Measurements from ENCODE around the gene SAMD4B.

SAMD4B gene

GRCh38 chr19:39397360-39398296, 55.4 kb downstream of the SAMD4B start:
- DNase-seq (ENCODE audit: low spot score): peak; percentile 91

GRCh38 chr19:39398297-39398864, 56.2 kb downstream of the SAMD4B start:
- DNase-seq (ENCODE audit: low spot score): peak; percentile 82

- no peak for DNase-seq (ENCODE audit: low spot score)
Measured at GRCh38 chr19:39399668-39400050, 57.4 kb downstream of the SAMD4B start.

DNA sequence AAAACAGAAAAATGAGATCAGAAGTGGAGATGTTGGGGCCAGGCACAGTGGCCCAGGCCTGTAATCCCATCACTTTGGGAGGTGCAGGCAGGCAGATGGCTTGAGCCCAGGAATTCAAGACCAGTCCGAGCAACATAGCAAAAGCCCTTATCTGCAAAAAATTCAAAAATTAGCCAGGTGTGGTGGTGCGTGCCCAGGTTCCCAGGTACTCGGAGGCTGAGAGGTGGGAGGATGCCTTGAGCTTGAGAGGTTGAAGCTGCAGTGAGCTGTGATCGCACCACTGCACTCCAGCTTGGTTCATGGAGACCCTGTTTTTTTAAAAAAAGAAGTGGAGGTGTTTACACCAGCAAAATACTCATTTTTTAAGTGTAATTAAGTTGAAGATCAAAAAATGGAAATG, 57.8 kb downstream of the SAMD4B start:
- DNase-seq (ENCODE audit: low spot score): no peak

DNA sequence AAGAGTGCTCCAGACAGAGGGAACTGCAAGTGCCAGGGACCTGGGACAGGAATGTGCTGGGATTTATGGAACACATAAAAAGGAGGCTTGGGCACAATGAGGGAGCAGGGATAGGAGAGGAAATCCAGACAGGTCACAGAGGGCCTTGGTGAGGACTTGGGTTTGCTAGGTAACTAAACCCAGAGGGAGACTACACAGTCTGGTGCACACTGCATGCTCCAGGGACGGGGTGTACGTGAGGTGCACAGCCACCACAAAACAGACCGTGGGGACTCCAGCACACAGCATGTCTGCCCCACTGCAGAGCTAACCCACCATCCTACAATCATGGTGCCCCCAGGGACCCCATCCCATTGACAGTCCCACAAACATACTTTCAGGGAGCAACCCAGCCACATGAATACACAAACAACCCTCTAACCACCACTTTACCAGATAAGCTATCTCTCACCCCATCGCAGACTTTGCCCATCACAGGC, 58.9 kb downstream of the SAMD4B start:
- DNase-seq (ENCODE audit: low spot score): no peak

DNA sequence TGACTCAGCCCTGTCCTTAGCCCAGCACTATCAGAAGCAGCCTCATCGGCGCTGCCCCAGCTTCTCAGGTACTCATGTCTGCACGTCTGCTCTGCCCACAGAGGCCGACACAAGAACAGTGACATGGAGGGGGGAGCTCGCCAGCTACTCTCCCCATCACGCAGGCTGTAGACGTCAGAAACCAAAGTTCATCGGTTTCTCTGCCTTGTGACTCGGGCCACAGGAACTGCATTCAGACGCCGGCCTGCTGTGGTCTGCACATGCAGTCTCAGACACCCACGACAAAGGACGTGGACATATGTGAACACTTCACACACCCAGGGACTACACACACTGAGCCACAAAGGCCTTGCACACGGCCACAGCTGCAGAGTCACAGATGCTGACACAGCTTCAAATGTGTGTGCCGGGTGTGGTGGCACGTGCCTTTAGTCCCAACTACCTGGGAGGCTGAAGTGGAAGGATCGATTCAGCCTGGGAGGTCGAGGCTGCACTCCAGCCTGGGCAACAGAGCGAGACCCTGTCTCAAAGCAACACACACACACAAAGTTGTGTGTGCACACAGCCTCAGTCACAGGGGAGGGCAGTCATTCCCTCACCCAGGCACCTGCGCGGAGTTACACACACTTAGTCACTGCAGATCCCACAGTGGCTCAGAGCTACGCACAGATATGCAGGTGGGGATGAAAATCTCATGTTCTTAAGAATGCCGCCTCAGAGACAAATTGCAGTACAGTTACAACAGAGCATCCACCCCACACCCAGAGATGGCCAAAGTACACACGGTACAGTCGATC, 59.5 kb downstream of the SAMD4B start:
- DNase-seq (ENCODE audit: low spot score): peak; percentile 98

- DNase-seq (ENCODE audit: low spot score): peak; percentile 91
Measured at GRCh38 chr19:39402346-39403300, 60.4 kb downstream of the SAMD4B start.

DNA sequence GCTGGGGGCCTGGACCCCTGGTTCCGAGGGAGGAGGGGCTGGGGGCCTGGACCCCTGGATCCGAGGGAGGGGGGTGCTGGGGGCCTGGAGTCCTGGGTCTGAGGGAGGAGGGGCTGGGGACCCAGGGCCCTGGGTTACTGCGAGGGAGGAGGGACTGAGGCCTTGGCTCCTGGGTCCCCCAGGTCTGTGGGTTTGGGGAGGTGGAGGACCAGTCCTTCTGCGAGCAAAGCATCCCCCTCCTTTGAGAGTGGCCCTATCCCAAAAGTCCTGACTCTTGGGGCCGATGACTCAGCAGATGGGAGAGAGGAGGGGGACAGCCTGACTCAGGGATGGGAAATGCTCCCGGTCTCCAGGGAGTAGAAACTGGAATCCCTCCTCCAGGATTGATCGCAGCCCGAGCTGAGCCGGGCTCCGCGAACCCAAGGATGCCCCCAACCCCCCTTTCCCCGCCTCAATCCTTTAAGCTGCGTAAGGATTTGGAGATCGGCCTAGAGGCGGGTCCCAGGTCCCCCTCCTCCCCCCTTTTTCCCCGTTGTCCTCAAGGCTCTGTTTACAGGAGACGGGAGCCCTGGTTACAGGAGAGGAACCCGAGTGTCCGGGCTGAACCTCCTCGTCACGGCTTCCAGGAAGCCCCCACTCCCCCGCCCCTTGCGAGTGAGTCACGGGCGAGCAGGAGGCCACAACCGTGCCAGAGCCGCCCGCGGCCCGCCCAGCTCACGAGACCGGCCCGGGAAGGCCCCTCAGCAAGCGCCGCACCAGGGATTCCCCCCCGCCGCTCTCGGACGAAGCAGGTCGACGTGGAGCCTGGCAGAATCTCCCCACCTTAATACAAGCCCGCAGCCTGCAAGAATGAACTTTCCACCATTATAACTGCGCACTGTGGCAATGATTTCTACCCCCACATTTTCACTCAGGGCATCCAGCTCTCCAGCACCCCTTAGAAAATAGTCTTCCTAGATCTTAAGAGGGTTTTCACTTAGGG, 61.4 kb downstream of the SAMD4B start:
- DNase-seq (ENCODE audit: low spot score): peak; percentile 95

DNA sequence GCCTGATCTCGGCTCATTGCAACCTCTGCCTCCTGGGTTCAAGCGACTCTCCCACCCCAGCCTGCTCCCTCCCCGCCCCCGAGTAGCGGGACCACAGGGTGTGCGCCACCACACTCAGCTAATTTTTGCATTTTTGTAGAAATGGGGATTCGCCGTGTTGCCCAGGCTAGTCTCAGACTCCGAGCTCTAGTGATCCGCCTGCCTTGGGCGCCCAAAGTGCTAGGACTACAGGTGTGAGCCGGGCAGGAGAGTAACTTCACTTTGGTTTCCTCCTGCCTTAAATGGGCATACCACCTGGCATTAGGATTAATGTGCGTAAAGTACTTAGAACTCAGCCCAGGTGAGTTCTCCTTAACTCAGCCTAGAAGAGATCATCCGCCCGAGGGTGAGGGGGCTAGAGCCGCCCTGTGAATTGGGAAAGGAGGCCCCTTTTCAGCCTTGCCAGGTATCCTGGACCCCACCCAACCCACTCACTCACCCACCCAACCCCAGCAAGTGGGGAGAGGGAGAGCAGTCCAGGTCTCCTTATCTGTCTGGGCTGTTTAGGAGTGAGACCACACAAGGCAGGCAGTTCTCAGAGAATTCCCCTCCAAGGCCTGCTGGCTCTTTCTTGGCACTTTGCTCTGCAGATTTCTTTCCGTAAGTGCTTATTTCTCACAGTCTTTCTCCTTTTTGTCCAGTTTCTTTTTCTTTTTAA, 63.2 kb downstream of the SAMD4B start:
- DNase-seq (ENCODE audit: low spot score): no peak

DNA sequence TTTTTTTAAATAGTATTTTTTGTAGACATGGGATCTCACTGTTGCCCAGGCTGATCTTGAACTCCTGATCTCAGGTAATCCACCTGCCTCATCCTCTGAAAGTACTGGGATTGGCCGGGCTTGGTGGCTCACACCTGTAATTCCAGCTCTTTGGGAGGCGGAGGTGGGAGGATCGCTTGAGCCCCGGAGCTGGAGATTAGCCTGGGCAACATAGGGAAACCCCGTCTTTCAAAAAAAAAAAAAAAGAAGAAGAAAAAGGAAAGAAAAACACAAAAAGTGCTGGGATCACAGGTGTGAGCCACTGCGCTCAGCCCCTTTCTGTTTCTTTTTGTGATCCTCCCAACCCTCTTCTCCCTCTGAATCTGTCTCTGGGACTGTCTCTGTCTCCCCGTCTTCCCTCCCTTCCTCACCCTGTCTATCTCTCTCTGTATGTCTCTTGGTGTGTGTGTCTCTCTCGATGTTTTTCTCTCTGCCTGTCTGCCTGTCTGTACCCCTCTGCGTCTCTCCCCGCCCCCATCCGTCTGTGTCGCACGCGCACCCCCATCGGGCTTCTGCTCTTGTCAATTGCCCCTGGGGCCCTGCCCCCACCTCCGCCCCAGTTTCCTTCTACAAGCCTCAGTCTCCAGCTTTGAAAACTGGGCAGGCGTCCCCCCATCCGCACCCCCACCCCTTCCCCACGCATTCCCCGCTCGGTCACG, 63.9 kb downstream of the SAMD4B start:
- peak; percentile 59 for DNase-seq (ENCODE audit: low spot score)

DNA sequence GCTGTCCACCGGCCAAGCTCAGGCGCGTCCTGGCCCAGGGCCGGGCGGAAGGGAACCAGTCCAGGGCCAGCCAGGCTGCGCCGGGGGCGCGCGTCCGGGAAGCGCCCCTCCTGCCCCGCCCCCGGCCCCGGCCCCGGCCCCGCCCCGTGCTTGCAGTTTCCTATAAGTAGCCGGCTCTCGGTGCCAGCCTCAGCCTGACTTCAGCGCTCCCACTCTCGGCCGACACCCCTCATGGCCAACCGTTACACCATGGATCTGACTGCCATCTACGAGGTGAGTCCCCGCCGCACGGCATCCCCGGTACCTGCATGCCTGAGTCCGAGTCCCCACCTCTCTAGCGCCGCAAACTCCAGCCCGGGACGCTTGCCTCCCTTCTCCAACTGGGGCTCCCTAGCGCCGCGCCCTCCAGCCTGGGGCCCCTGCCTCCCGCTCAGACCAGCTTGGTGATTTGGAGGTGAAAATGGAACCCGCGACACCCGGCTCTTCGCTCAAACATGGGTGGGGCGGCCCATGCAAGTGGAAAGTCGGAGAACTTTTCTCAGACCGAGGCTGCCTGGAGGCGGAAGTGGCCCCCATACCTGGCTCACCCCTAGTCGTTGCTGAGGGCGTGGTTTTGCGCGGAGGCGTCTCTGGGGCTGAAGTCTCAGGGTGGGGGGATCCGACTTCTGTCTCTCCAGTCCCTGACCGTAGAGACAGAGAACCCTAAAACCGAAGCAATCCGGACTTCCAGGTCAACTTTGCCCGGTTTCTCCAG, 64.6 kb downstream of the SAMD4B start, which contains the start of gene ZFP36:
Gene ZFP36, plus strand, starts transcription at position 192 of the 754 bp plus-strand sequence. Its CDS starts 58 bp downstream, at position 250.
- peak; percentile 93 for DNase-seq (ENCODE audit: low spot score)

- DNase-seq (ENCODE audit: low spot score): no peak
Measured at GRCh38 chr19:39407410-39407659, 65.1 kb downstream of the SAMD4B start.

GRCh38 chr19:39407660-39408391, 65.6 kb downstream of the SAMD4B start:
- peak; percentile 65 for DNase-seq (ENCODE audit: low spot score)

DNA sequence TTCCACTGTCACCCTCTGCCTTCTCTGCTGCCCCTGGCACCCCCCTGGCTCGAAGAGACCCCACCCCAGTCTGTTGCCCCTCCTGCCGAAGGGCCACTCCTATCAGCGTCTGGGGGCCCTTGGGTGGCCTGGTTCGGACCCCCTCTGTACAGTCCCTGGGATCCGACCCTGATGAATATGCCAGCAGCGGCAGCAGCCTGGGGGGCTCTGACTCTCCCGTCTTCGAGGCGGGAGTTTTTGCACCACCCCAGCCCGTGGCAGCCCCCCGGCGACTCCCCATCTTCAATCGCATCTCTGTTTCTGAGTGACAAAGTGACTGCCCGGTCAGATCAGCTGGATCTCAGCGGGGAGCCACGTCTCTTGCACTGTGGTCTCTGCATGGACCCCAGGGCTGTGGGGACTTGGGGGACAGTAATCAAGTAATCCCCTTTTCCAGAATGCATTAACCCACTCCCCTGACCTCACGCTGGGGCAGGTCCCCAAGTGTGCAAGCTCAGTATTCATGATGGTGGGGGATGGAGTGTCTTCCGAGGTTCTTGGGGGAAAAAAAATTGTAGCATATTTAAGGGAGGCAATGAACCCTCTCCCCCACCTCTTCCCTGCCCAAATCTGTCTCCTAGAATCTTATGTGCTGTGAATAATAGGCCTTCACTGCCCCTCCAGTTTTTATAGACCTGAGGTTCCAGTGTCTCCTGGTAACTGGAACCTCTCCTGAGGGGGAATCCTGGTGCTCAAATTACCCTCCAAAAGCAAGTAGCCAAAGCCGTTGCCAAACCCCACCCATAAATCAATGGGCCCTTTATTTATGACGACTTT, 66.4 kb downstream of the SAMD4B start:
- peak; percentile 58 for DNase-seq (ENCODE audit: low spot score)

DNA sequence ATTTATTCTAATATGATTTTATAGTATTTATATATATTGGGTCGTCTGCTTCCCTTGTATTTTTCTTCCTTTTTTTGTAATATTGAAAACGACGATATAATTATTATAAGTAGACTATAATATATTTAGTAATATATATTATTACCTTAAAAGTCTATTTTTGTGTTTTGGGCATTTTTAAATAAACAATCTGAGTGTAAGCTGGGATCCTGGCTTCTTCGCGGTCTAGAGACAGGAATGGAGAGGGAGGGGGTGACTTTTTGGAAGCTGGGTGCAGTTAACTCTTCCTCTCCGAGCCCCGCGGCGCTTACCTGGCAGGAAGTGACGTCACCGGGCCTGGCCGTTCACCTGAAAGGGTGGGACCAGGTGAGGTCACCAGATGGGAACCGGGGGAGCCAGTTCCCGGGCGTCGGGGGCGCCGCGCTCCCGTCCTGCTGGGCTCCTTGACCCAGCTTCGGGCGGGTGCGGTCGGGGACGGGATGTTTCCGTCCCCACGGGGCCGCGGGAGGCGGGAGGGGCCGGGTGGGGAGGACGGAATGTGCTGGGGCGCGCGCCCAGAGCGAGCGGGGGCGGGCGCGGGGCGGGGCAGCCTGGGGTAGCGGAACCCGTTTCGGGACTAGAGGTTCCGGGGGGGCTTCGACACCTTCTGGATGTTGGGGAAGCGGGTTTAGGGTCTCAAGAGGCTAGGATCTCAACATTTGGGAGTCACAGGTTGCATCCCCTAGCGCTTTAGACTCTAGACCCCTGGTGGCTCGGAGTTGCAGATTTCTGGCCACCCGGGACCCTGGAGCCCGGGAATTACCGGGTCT, 67.2 kb downstream of the SAMD4B start:
- peak; percentile 99 for DNase-seq (ENCODE audit: low spot score)
